ENCODE measurements around the gene FAM117A. TPM values are rescaled to one million over a fixed set of nuclear protein-coding genes. Genes with fewer than 3 reads are reported as not detected.
"Not testable (repeated sequence)": the region's sequence is repeated elsewhere in the genome, so short reads cannot be mapped to it uniquely, and the experiment has no call there.

Gene FAM117A
- total and polyA plus RNA-seq, 7 donors, result 0.71 to 5.1 (median 2.1) TPM

DNA sequence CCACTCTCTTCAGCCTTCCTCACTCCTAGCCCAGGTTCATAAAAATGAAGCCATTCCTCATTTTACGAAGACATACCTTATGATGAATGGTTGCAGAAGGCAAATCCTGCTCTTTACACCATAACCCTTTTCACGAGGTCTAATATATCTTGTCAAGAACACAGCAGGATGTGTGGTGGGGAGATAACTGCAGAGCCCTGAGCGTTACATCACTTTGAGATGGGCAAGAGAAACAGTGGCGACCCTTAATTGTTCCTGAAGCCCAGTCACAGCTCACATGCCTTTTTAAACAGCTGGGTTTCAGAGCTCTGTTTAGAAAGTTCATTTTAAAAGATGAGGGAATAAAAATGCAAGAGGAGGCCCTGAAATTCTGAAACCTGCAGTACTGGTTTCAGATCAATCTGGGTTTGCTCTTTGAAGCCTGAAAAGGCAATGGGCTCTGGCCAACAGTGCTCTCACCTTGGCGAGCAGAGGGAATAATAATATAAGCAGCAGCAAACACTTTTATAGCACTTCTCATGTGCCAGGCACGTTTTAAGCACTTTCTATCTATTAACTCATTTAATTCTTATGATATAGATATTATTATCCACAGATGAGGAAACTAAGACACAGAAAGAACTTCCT, 2.9 kb downstream of the FAM117A start:
- H3K27me3 ChIP-seq (ENCODE audit: insufficient read depth in 3 of 3, low read length in 2 of 3), result no peaks in the 10 kb centered on the region
- H3K4me3 ChIP-seq, result no peak overlapping the region
- H3K9me3 ChIP-seq, result no peaks in the 10 kb centered on the region
- intact Hi-C loops (cut with DNase I), result no loop called here
- ATAC-seq (no peak), DNase-seq (no peak)
- TF ChIP-seq, protein P1, sequence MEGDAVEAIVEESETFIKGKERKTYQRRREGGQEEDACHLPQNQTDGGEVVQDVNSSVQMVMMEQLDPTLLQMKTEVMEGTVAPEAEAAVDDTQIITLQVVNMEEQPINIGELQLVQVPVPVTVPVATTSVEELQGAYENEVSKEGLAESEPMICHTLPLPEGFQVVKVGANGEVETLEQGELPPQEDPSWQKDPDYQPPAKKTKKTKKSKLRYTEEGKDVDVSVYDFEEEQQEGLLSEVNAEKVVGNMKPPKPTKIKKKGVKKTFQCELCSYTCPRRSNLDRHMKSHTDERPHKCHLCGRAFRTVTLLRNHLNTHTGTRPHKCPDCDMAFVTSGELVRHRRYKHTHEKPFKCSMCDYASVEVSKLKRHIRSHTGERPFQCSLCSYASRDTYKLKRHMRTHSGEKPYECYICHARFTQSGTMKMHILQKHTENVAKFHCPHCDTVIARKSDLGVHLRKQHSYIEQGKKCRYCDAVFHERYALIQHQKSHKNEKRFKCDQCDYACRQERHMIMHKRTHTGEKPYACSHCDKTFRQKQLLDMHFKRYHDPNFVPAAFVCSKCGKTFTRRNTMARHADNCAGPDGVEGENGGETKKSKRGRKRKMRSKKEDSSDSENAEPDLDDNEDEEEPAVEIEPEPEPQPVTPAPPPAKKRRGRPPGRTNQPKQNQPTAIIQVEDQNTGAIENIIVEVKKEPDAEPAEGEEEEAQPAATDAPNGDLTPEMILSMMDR (IDR thresholded peaks at IDR 0.05), result no peak
- H3K27ac ChIP-seq, result no peak overlapping the region
- no peaks in the 10 kb centered on the region for H3K36me3 ChIP-seq (ENCODE audit: insufficient read depth in 1 of 2, low read depth in 1 of 2)
- peaks cover 5% of the 10 kb centered on the region for H3K4me1 ChIP-seq
- 56 to 73% (median 57%) methylated on average over 6 of the region's 6 CpGs for WGBS, 3 donors

DNA sequence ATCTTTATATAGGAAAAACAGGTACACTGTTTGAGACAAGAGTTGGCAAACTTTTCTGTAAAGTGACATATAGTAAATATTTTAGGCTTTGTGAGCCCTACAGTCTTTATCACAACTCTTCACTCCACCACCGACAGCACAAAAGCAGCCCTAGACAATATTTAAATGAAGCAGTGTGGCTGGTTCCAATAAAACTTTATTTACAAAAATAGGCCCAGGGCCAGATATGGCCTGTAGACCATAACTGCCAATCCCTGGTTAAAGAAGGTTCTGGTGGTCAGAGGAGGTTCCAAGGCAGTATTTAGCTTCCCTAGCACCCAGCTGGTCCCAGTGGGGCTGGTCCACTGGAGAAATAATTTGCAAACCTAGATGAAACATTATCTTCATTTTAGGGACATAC, 3.6 kb downstream of the FAM117A start:
- DNase-seq (no peak), ATAC-seq (no peak)
- Histone ChIP-seq H3K36me3 (ENCODE audit: insufficient read depth in 1 of 2, low read depth in 1 of 2) (no peaks in the 10 kb centered on the region), H3K4me1 (peaks cover 5% of the 10 kb centered on the region), H3K27ac (no peak overlapping the region), H3K27me3 (ENCODE audit: insufficient read depth in 3 of 3, low read length in 2 of 3) (no peaks in the 10 kb centered on the region), H3K4me3 (no peak overlapping the region), H3K9me3 (no peaks in the 10 kb centered on the region)
- intact Hi-C loops (cut with DNase I), result no loop called here
- TF ChIP-seq, protein P1 (IDR thresholded peaks at IDR 0.05), result no peak
- WGBS, 3 donors, result 87 to 100% (median 88%) methylated on average over 1 of the region's 1 CpG

DNA sequence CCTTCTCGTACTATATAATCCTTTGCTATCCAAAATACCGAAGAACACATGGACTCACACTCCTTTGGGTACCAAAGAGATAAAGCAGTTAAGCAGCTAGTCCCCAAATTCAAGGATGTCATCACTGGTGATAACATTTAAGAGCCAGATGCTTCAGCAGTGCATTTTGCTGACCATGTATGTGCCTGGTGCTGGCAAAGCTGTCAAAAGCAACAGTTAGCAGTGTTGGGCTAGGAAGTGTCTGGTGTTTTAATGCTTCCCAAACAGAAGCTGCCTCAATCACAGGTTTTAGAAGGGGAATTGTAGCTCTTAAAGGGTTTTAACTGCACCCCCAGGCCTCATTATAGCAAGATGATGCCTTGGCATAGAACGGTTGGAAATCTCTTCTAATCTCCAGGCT, 4.7 kb downstream of the FAM117A start:
- intact Hi-C loops (cut with DNase I), result no loop called here
- Histone ChIP-seq H3K27ac (no peak overlapping the region), H3K9me3 (no peaks in the 10 kb centered on the region), H3K4me1 (no peaks in the 10 kb centered on the region), H3K36me3 (ENCODE audit: insufficient read depth in 1 of 2, low read depth in 1 of 2) (no peaks in the 10 kb centered on the region), H3K27me3 (ENCODE audit: insufficient read depth in 3 of 3, low read length in 2 of 3) (no peaks in the 10 kb centered on the region), H3K4me3 (no peak overlapping the region)
- no peak for DNase-seq
- ATAC-seq, result no peak
- TF ChIP-seq, protein P1 (IDR thresholded peaks at IDR 0.05), result no peak
- 67 to 75% (median 73%) methylated on average over 3 of the region's 3 CpGs for WGBS, 3 donors

DNA sequence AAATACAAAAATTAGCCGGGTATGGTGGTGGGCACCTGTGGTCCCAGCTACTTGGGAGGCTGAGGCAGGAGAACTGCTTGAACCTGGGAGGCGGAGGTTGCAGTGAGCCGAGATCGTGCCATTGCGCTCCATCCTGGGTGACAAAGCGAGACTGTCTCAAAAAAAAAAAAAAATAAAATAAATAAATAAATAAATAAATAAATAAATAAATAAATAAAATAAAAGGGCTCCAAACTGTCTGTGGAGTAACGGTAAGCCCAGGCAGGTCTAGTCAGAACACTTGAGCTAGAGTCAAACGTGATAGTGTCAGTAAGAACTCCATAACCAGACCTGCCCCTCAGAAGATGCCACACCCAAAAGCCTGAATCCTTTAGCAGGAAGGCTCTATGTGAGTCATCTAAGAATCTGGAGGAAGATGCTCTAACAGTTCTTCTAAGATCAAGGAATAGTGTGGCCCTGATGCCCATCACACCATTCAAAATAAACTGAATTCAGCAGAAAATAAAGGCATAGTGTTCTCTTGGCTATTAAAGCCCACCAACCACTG, 5.4 kb downstream of the FAM117A start:
- H3K27ac ChIP-seq; intact Hi-C loops (cut with DNase I); H3K4me1 ChIP-seq; H3K36me3 ChIP-seq (ENCODE audit: insufficient read depth in 1 of 2, low read depth in 1 of 2); H3K9me3 ChIP-seq; H3K4me3 ChIP-seq; ATAC-seq; DNase-seq; H3K27me3 ChIP-seq (ENCODE audit: insufficient read depth in 3 of 3, low read length in 2 of 3): not testable (repeated sequence)
- 83 to 90% (median 89%) methylated on average over 8 of the region's 8 CpGs for WGBS, 3 donors

DNA sequence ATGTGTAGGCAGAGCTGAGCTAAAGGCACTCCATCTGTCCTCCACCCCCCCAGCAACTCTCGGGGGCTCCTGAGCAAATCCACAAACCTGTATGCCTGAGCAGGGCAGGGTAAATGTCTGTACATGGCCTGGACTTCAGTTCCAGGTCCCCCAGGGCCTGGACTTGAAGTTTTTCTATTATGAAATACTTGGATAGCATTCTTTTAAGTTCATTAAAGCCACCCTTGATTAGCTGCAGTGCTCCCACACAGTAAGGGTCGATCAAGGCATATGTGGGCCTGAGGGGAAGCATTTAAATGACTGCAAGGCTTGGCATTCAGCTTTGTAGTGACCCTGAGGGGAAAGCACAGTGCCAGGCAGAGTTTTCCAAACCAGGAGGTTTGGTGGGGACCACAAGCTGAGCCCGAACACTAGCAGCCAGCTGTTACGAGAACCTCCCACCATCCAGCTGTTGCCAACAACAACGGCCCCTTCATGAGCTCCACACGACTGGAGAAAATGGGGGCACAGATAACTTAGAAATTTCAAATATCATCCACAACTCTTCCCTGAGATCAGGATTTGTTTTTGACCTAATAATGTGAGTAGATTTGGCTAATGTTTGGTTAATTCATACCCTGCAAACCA, 6.7 kb downstream of the FAM117A start:
- intact Hi-C loops (cut with DNase I), result no loop called here
- Histone ChIP-seq H3K4me3 (no peak overlapping the region), H3K27me3 (ENCODE audit: insufficient read depth in 3 of 3, low read length in 2 of 3) (no peaks in the 10 kb centered on the region), H3K4me1 (no peaks in the 10 kb centered on the region), H3K27ac (no peak overlapping the region), H3K36me3 (ENCODE audit: insufficient read depth in 1 of 2, low read depth in 1 of 2) (no peaks in the 10 kb centered on the region), H3K9me3 (no peaks in the 10 kb centered on the region)
- WGBS, 3 donors, result 52 to 68% (median 56%) methylated on average over 6 of the region's 6 CpGs
- TF ChIP-seq, protein P1 (IDR thresholded peaks at IDR 0.05), result no peak
- DNase-seq (no peak), ATAC-seq (no peak)

All from psoas muscle (tissue), 8 donors.